ENCODE data around the gene STK11.

DNA sequence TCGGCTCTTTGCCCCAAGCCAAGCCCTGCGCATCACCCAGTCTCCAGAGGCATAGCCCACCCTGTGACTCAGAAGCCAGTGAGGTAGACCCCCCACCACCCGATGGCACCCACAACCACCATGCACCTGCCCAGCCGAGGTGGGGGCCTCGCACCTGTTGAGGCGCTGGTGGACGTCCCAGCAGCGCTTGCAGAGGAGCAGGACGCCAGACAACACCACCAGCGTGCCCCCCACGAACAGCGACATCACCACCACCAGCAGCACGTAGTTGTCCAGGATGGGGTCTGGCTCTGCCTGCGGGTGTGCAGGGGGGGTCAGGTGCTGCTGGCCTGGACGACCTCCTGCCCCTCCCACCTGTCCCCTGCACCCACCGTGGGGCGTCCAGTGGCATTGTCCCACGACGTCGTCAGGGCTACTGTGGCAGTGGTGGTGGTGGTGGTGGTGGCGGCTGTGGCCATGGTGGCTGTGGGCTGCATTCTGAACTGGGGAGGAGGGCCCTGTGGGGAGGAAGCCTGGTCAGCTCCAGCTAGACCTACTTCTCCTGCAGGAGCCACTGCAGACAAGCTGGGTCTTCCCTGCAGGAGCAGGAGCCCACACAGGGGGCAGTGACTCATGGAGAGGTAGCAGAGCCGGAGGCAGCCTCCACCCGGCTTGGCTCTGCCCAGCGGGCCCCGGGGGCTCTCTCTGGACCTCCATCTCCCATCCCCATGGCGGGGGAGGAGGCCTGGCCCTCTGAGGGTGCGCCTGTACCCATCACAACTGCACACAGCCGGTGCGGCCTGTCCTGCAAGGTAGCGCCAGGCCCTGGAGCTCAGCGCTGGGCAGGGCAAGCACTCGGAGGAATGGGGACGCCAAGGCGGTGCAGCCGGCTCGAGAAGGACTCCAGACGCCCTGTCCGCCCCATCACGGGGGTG, 30.3 kb downstream of the STK11 start:
- TF ChIP-seq, protein P1, sequence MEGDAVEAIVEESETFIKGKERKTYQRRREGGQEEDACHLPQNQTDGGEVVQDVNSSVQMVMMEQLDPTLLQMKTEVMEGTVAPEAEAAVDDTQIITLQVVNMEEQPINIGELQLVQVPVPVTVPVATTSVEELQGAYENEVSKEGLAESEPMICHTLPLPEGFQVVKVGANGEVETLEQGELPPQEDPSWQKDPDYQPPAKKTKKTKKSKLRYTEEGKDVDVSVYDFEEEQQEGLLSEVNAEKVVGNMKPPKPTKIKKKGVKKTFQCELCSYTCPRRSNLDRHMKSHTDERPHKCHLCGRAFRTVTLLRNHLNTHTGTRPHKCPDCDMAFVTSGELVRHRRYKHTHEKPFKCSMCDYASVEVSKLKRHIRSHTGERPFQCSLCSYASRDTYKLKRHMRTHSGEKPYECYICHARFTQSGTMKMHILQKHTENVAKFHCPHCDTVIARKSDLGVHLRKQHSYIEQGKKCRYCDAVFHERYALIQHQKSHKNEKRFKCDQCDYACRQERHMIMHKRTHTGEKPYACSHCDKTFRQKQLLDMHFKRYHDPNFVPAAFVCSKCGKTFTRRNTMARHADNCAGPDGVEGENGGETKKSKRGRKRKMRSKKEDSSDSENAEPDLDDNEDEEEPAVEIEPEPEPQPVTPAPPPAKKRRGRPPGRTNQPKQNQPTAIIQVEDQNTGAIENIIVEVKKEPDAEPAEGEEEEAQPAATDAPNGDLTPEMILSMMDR (IDR thresholded peaks at IDR 0.05) = no peak
- TF ChIP-seq POLR2A (IDR thresholded peaks at IDR 0.05) = no peak
